GM10248 (cell line): ENCODE data around the gene TMEM139.

Source experiments
- CTCF ChIA-PET: fragments of 300-600 bp; sonication (Branson Sonifier 250); formaldehyde crosslinking; extraction: SDS; loops from one replicate; lab custom pipeline; 2021; ENCODE audit warnings: antibody characterized with exemption; lab: Yijun Ruan, JAX
- POLR2A ChIA-PET: fragments of 350-650 bp; sonication (Branson Sonifier 250); formaldehyde crosslinking; extraction: SDS; loops from one replicate; lab custom pipeline; 2020; ENCODE audit warnings: antibody characterized with exemption; lab: Yijun Ruan, JAX
- DNase-seq: peaks from one replicate; pipeline ENCODE4 v3.0.0; 2012; ENCODE audit errors: extremely low spot score
- CTCF ChIP-seq: IDR thresholded peaks from 2 replicates; pipeline ENCODE4 v1.5.1; 2012; ENCODE audit warnings: mild to moderate bottlenecking, low read depth; ENCODE audit errors: extremely low read depth, missing control alignments, control extremely low read depth

The TMEM139 gene

GRCh38 chr7:143240291-143241168 is 44.2 kb upstream of the TMEM139 start:
- ChIA-PET POLR2A (no interaction called here), CTCF (interaction anchor here (0.6 to 6.5 kb wide), 82 partner anchors 9 to 888 kb away, joined by 3 to 103 read pairs (median 4); partner anchors contain the start of genes CASP2, CLCN1, EPHA1 and GSTK1)
- peak; percentile 77 for TF ChIP-seq CTCF
- DNase-seq = peak; percentile 54

- TF ChIP-seq CTCF = no peak
- no peak for DNase-seq
- CTCF ChIA-PET = interaction anchor here (0.7 to 6.5 kb wide), 8 partner anchors 8 to 174 kb away, joined by 3 to 103 read pairs (median 12); partner anchors contain the start of genes CASP2 and GSTK1
- POLR2A ChIA-PET = no interaction called here
These were observed 42.5 kb upstream of the TMEM139 start for GRCh38 chr7:143242306-143242705.

GRCh38 chr7:143243111-143243510 is 41.6 kb upstream of the TMEM139 start:
- CTCF ChIA-PET = interaction anchor here (0.7 to 6.5 kb wide), 7 partner anchors 9 to 173 kb away, joined by 3 to 103 read pairs (median 4); partner anchors contain the start of genes CASP2 and GSTK1
- POLR2A ChIA-PET = interaction anchor here (0.7 kb wide), 1 partner anchor 168 kb away, joined by 4 read pairs; no protein-coding TSS in a partner anchor

GRCh38 chr7:143243614-143244013 is 41.1 kb upstream of the TMEM139 start:
- POLR2A ChIA-PET = interaction anchor here (0.7 kb wide), 1 partner anchor 167 kb away, joined by 4 read pairs; no protein-coding TSS in a partner anchor

More at GRCh38 chr7:143243111-143243510, 41.6 kb upstream of the TMEM139 start:
- no peak for TF ChIP-seq CTCF
- no peak for DNase-seq

GRCh38 chr7:143244321-143244720 is 40.4 kb upstream of the TMEM139 start:
- TF ChIP-seq CTCF = no peak
- ChIA-PET CTCF (interaction anchor here (1.0 to 6.5 kb wide), 5 partner anchors 12 to 172 kb away, joined by 3 to 103 read pairs (median 8); partner anchors contain the start of gene GSTK1), POLR2A (no interaction called here)
- no peak for DNase-seq

More at GRCh38 chr7:143243614-143244013, 41.1 kb upstream of the TMEM139 start:
- CTCF ChIA-PET = interaction anchor here (1.0 to 6.5 kb wide), 5 partner anchors 11 to 173 kb away, joined by 3 to 103 read pairs (median 8); partner anchors contain the start of gene GSTK1
- no peak for DNase-seq
- no peak for TF ChIP-seq CTCF

GRCh38 chr7:143245123-143245522 is 39.6 kb upstream of the TMEM139 start:
- no peak for DNase-seq
- no peak for TF ChIP-seq CTCF
- ChIA-PET POLR2A (no interaction called here), CTCF (interaction anchor here (1.1 to 2.9 kb wide), 3 partner anchors 15 to 171 kb away, joined by 3 to 13 read pairs (median 3); no protein-coding TSS in a partner anchor)
